ENCODE results near the gene MAGEB6B.
"Not testable (repeated sequence)": the region's sequence is repeated elsewhere in the genome, so short reads cannot be mapped to it uniquely, and the experiment has no call there.

The MAGEB6B gene

GRCh38 chrX:26160301-26160700, at the start of gene MAGEB6B:
Gene MAGEB6B, plus strand, starts transcription at chrX:26160601. Its CDS starts 0 bp downstream, at chrX:26160601.
- no peak for DNase-seq (ENCODE audit: low read depth in 2 of 3, low spot score in 2 of 3)

- DNase-seq (ENCODE audit: low read depth in 2 of 3, low spot score in 2 of 3), result no peak
Observed at GRCh38 chrX:26138274-26138673, 22.1 kb upstream of the MAGEB6B start, which contains the start of gene MAGEB18. Gene MAGEB18, plus strand, starts transcription at chrX:26138343. Its CDS starts 643 bp downstream, at chrX:26138986.

- no peak for DNase-seq (ENCODE audit: low read depth in 2 of 3, low spot score in 2 of 3)
Observed at GRCh38 chrX:26146024-26146423, 14.4 kb upstream of the MAGEB6B start.

GRCh38 chrX:26192204-26192603, 31.8 kb downstream of the MAGEB6B start, which contains the start of gene MAGEB6:
Gene MAGEB6, plus strand, starts transcription at chrX:26192440. Its CDS starts 1,407 bp downstream, at chrX:26193847.
- no peak for DNase-seq (ENCODE audit: low read depth in 2 of 3, low spot score in 2 of 3)

GRCh38 chrX:26203561-26203960, 43.2 kb downstream of the MAGEB6B start:
- DNase-seq (ENCODE audit: low read depth in 2 of 3, low spot score in 2 of 3), result no peak

GRCh38 chrX:26204717-26205116, 44.3 kb downstream of the MAGEB6B start:
- not testable (repeated sequence) for DNase-seq (ENCODE audit: low read depth in 2 of 3, low spot score in 2 of 3)

GRCh38 chrX:26208012-26208411, 47.6 kb downstream of the MAGEB6B start:
- DNase-seq (ENCODE audit: low read depth in 2 of 3, low spot score in 2 of 3), result no peak

All from activated CD8-positive, alpha-beta memory T cell treated with anti-CD3 and anti-CD28 coated beads for 48 hours (primary cell).